ENCODE results near the gene MMEL1. TPM values are rescaled to one million over a fixed set of nuclear protein-coding genes. Genes with fewer than 3 reads are reported as not detected.

The MMEL1 gene
- total RNA-seq, 4 donors from 2014 or later: 2.2 to 2.6 TPM; not detected in 2

GRCh38 chr1:2604156-2604843 lies 28.5 kb downstream of the MMEL1 start:
- Histone ChIP-seq H3K36me3 (no peaks in the 10 kb centered on the region), H3K4me3 (no peak overlapping the region), H3K27me3 (peaks cover 35% of the 10 kb centered on the region), H3K27ac (no peak overlapping the region), H3K4me1 (no peaks in the 10 kb centered on the region), H3K9me3 (no peaks in the 10 kb centered on the region)
- no peak for TF ChIP-seq CTCF (IDR thresholded peaks at IDR 0.05)
- TF ChIP-seq EP300 (IDR thresholded peaks at IDR 0.05): no peak
- no peak for TF ChIP-seq POLR2A (IDR thresholded peaks at IDR 0.05)
- TF ChIP-seq POLR2AphosphoS5 (IDR thresholded peaks at IDR 0.05): no peak
- WGBS: 80% methylated on average over 2 of the region's 19 CpGs
- DNase-seq (ENCODE audit: low spot score in 2 of 2): peak; percentile 42 to 72

- Histone ChIP-seq H3K4me3 (no peak overlapping the region), H3K27me3 (peaks cover 35% of the 10 kb centered on the region), H3K4me1 (no peaks in the 10 kb centered on the region), H3K27ac (no peak overlapping the region), H3K36me3 (no peaks in the 10 kb centered on the region), H3K9me3 (no peaks in the 10 kb centered on the region)
- TF ChIP-seq POLR2A (IDR thresholded peaks at IDR 0.05) (no peak), EP300 (IDR thresholded peaks at IDR 0.05) (no peak), POLR2AphosphoS5 (IDR thresholded peaks at IDR 0.05) (no peak), CTCF (IDR thresholded peaks at IDR 0.05) (no peak)
- peak; percentile 47 to 59 for DNase-seq (ENCODE audit: low spot score in 2 of 2)
- WGBS: 68% methylated on average over 9 of the region's 25 CpGs
These were observed 29.2 kb downstream of the MMEL1 start for GRCh38 chr1:2603521-2604155.

GRCh38 chr1:2602866-2603520 lies 29.8 kb downstream of the MMEL1 start:
- Histone ChIP-seq H3K27ac (no peak overlapping the region), H3K4me1 (no peaks in the 10 kb centered on the region), H3K27me3 (peaks cover 35% of the 10 kb centered on the region), H3K36me3 (no peaks in the 10 kb centered on the region), H3K4me3 (no peak overlapping the region), H3K9me3 (no peaks in the 10 kb centered on the region)
- peak; percentile 51 to 62 for DNase-seq (ENCODE audit: low spot score in 2 of 2)
- WGBS: 89% methylated on average over 14 of the region's 18 CpGs
- no peak for TF ChIP-seq POLR2AphosphoS5 (IDR thresholded peaks at IDR 0.05)
- no peak for TF ChIP-seq CTCF (IDR thresholded peaks at IDR 0.05)
- no peak for TF ChIP-seq POLR2A (IDR thresholded peaks at IDR 0.05)
- no peak for TF ChIP-seq EP300 (IDR thresholded peaks at IDR 0.05)

- no peaks in the 10 kb centered on the region for H3K9me3 ChIP-seq
- H3K4me3 ChIP-seq: no peak overlapping the region
- no peak overlapping the region for H3K27ac ChIP-seq
- H3K27me3 ChIP-seq: peaks cover 35% of the 10 kb centered on the region
- H3K4me1 ChIP-seq: no peaks in the 10 kb centered on the region
- TF ChIP-seq POLR2AphosphoS5 (IDR thresholded peaks at IDR 0.05) (no peak), POLR2A (IDR thresholded peaks at IDR 0.05) (no peak), CTCF (IDR thresholded peaks at IDR 0.05) (no peak), EP300 (IDR thresholded peaks at IDR 0.05) (no peak)
- WGBS: 73% methylated on average over 15 of the region's 15 CpGs
- peak; percentile 41 to 69 for DNase-seq (ENCODE audit: low spot score in 2 of 2)
- H3K36me3 ChIP-seq: no peaks in the 10 kb centered on the region
These were observed 30.4 kb downstream of the MMEL1 start for GRCh38 chr1:2602311-2602835.

Measured in suprapubic skin (tissue), 4 donors.